Upper lobe of left lung (tissue), 4 donors: ENCODE data around the gene MED13L.

Experiments used
- CTCF ChIP-seq, 6 experiments: fragments of 450-650 bp in 4 of 6; fragments of 200-600 bp in 2 of 6; sonication (generic) in 2 of 6; IDR thresholded peaks; one replicate each; pipeline ENCODE4 v1.5.1; 2016 to 2019; ENCODE audit warnings: antibody characterized with exemption in 6 of 6
- EP300 ChIP-seq, 4 donors: sonication (generic); formaldehyde crosslinking; IDR thresholded peaks; one replicate each; pipeline ENCODE4 v1.5.1; 2017; ENCODE audit warnings: antibody characterized with exemption in 4 of 4, control low read depth in 2 of 4
- POLR2A ChIP-seq, 4 donors: fragments of 450-650 bp; IDR thresholded peaks; one replicate each; pipeline ENCODE4 v1.5.1; 2016 to 2017; ENCODE audit warnings: antibody characterized with exemption in 4 of 4, mild to moderate bottlenecking in 2 of 4

- TF ChIP-seq CTCF (IDR thresholded peaks at IDR 0.05), result no peak
- no peak for TF ChIP-seq EP300 (IDR thresholded peaks at IDR 0.05)
- TF ChIP-seq POLR2A (IDR thresholded peaks at IDR 0.05), result no peak
Measured at GRCh38 chr12:116069943-116070342, 207.6 kb downstream of the MED13L start.
